NCI-H1694 (cell line): ENCODE results near the gene PTPRF.
A peak's percentile ranks its signal among the peaks of the same experiment; 100 is the strongest.

Experiments used
- DNase-seq: peaks from one replicate; lab custom pipeline; 2025; lab: John Stamatoyannopoulos, UW

The PTPRF gene

DNA sequence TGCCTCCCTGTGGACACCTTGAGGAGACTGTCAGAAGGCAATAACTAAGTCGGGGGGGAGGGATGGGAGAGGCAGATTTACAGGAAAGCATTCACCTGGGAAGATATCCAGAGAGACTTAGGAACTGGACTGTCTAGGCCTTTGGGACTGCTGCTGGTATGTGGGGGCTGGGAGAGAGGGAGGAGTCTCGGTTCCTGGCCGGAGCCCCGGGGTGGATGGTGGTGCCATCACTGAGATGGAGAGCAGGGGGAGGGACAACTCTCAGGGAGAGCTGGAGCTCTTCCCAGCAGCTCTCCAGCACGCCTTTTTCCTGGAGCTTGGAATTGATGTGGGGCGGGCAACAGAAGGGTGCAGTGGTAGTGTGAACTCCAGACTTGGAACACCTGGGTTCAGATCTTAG lies 22.1 kb downstream of the PTPRF start:
- no peak for DNase-seq

DNA sequence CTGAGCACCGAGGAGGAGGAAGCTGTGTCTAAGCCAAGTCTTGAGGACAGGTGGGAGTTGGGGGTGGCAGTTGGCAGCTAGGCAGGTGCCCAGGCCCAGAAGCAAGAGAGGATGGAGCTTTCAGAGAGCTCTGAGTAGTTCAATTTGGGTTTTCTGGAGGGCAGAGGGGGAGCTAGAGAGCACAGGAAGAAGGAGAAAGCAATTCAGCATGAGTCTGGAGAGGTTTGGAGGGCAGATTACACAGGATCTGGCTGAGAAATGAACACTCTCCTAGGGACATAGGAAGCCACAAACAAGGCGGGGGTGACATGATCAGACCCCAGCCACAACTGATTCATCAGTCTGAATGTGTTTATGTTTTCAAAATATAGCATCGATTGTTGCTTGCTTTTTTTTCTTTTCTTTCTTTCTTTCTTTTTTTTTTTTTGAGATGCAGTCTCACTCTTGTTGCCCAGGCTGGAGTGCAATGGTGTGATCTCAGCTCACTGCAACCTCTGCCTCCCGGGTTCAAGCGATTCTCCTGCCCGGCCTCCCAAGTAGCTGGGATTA lies 23.8 kb downstream of the PTPRF start:
- peak; percentile 28 for DNase-seq

GRCh38 chr1:43556782-43557181 lies 26.1 kb downstream of the PTPRF start:
- DNase-seq: no peak

DNA sequence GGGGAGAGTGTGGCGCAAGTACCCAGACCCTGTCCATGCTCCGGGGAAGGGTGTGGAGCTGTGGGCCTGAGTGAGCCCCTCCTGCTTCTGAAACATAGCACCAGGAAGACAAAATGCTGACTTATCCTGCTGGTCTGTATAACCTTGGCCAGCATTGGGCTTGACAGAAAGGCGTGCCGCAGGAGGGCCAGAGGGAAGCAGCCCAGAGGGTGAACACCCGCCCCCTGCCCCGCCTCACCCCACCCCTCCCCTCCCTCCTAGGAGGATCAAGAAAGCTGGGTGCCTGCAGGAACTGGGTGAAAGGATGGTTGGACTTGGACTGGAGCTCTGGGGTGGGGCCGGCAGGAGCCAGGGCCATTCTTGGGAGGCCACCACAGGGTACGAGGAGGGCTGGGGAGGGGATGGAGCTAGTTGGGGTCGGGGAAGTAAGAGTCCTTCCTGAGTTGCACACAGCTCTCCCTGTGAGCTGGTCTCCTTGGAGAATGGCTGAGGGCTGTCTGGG lies 27.1 kb downstream of the PTPRF start:
- DNase-seq: no peak

- no peak for DNase-seq
Measured at GRCh38 chr1:43558346-43558841, 27.7 kb downstream of the PTPRF start.

GRCh38 chr1:43559714-43560113 lies 29.0 kb downstream of the PTPRF start:
- no peak for DNase-seq

GRCh38 chr1:43560286-43560685 lies 29.6 kb downstream of the PTPRF start:
- DNase-seq: no peak

DNA sequence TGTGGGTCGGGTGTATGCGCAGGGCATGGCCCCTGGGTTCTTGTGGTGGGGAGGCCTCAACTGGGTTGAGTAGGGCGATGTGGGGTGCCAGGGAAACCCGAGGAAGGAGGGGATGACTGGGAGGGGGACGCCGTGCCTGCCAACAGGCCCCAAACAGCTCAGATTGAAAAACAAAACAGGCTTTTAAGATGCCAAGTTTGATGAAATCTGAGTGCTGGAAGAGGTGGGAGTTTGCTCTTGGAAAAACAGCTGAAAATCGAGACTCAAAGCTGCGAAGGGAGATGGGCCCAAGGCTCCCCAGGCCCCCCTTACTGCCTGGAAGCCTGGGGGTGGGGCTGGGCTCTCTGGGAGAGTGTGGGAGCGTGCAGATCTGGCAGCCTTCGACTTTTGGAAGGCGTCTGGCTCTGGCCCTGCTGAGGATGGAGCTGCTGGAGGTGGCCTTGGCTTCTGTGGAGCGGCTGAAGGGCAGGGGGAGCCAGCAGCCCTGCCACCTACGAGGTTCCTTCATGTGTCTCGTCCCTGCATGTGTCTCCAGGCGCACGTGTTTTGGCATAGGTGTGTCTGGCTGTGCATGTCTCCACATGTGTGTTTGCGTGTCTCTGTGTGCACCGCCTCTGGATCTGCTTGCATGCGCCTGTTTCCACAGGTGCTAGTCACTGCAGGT lies 33.3 kb downstream of the PTPRF start:
- DNase-seq: no peak

GRCh38 chr1:43564551-43565348 lies 34.1 kb downstream of the PTPRF start:
- DNase-seq: no peak

DNA sequence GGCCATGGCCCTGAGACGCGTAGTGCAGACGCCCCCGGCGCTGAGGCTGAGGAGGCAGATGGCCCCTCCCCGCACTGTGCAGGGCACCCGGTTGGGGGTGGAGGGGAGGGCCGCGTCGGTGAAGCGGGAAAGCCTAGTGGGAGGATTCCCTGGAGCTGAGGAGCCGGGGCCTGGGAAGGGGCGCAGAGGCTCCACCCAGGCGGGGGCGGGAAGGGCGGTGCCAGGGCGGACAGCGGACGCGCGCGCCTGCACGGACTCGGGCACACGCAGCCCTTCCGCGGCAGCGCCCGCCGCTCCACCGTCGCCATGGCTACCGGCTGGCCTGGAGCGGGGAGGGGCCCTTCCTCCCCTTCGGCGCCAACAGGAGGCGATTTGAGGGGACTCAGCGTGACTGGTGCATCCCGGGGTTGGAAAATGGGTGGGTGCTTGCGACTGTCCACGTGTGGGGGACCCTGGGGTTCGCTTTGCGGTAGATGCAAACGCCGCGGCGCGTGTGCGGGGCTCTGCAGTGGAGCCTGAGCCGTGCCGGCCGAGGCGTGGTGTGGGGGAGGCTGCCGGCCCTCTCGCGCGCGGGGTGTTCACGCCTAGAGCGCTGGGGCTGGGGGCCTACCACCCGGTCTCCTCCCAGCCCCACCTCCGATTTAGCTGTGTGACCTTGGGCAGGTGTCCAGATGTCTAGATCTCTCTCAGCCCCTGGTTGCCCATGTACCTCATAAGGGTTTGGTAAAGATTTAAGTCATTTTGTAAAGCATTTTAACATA lies 35.1 kb downstream of the PTPRF start:
- DNase-seq: no peak

- DNase-seq: no peak
Measured at GRCh38 chr1:43566382-43567044, 35.8 kb downstream of the PTPRF start.

DNA sequence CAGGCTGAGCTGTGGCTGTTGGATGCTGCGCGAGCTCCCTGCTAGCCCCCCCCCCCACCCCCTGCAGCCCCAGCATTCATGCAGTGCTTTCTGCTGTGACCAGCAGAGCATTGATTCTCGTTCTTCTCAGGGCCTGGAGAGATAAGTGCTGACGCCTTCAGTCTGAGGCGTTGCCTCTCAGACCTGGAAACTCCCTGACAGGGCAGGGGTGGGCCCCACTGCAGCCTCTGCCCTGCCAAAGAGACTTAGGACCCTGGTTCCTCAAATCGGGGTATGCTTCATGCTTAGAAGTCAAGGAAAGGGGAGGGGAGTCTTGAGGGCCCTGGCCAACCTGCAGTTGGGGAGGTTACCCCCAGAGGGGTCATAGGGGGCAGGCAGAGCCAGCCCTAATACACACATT lies 38.5 kb downstream of the PTPRF start:
- DNase-seq: no peak

DNA sequence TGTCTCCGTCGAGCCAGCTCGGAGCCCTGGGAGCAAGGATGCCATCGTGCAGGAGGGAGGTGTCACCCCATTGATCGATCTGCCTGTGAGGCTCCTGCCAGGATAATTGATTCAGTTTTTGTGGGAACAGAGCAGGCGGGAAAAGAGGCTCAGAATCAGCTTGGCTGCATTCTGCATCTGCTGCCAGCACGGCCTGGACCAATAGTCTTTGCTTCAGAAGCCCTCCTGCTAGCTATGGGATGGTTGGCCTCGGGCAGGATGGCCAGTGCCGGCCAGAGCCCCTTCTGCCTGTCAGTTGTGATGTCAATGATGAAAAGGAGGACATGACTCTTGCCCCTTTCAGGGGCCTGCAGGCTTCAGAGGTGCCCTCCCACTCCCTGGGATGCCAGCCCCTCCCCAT lies 39.6 kb downstream of the PTPRF start:
- no peak for DNase-seq

DNA sequence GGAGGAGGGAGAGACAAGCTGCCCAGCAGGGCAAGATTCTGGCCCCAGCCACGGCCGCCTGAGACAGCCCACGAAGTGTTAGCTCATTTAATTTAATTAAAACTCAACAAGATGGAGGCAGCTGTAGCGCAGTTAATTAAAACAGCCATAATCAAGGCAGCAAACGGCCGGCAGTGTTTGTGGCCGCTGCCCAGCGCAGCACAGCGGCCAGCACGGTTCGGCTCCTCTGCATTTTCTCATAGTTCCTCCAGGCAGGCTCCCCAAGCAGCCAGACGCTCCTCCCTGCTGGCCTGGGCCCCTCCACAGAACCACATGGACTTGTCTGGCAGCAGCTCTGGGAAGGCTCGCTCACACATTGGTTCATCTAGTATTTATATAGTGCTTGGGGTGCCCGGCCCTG lies 40.0 kb downstream of the PTPRF start:
- DNase-seq: no peak

- no peak for DNase-seq
Measured at GRCh38 chr1:43572084-43572483, 41.4 kb downstream of the PTPRF start.

DNA sequence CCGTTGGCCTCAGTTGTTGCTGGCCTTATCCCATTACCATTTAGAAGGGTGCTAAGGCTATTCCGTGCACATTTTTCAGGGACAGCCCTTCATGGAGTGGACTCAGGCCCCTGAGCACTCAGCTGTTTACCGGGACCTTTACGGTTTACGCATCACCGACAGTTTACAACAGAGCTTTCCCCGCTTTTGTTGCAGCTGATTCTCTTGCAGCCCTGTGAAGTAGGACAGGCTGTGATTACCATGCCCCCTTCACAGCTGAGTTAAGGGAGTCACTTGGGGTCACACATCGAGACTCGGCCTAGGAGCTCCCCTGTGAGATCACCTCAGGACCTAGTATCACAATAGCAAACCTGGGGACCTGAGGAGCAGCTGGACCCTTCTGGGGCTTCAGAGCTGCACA lies 41.9 kb downstream of the PTPRF start:
- no peak for DNase-seq

DNA sequence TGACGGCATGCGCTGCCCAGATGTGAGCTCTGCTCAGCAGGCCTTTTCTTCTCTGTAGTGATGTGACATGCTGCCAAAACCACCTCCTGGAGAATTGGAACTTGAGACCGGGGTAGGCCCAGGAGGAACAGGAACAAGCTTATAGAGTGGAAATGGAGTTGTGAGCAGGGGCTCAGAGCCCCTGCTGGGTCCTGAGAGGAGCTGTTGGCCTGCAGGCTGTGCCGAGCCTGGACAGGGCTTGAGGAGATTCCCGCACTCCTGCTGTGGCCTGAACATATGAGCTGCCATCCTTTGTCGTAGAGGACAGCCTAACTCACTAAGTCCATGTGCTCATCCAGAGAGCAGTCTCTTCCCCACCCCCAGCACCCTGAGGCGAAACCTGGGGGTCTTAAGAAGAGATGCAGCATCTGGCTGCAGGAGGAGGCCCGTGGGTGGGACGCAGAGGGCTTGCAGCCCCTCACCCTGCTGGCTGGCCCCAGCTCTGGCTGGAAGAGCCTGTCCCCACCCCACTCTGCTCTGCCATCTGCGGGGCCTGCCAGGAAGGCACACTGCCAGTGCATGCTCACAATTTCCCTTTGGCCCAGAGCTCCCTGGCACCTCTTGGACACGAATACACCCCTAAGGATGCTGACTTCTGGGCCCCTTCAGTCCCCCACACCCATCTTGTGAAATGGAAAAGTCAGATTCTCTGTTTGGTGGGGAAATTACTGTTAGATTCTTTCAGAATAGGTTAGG lies 42.5 kb downstream of the PTPRF start:
- DNase-seq: no peak

DNA sequence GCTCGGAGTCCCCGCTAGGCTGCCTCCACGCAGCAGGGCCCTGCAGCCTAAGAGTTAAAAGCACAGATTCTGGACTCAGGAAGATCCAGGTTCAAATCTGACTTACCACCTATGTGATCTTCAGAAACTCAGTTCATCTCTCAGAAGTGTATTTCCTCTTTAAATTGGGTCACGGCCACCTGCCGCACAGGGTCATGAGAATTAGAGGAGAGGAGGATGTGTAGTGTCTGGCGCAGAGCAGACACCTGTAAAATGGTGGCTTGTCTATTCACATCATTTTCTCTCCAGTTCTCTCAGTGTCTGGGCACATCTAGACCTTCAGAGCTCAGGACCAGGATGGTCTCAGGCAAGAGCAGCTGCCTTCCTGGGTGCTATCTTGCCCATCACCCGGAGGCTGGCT lies 45.8 kb downstream of the PTPRF start:
- DNase-seq: no peak

- DNase-seq: no peak
Measured at GRCh38 chr1:43577655-43578542, 47.2 kb downstream of the PTPRF start.

- DNase-seq: no peak
Measured at GRCh38 chr1:43580039-43580438, 49.4 kb downstream of the PTPRF start.
